ENCODE results near the gene IRX4.

- TF ChIP-seq SP1 (IDR thresholded peaks at IDR 0.05) (no peak), GABPA (IDR thresholded peaks at IDR 0.05 in 1 of 2, conservative IDR thresholded peaks at IDR 0.05 in 1 of 2) (no peak), CTCF (IDR thresholded peaks at IDR 0.05; ENCODE audit: low read depth, low read length, missing input control) (no peak), MAX (IDR thresholded peaks at IDR 0.05) (no peak), RAD21 (IDR thresholded peaks at IDR 0.05) (no peak), JUND (IDR thresholded peaks at IDR 0.05) (no peak), FOXA1 (IDR thresholded peaks at IDR 0.05) (no peak), YY1 (IDR thresholded peaks at IDR 0.05) (no peak), EGR1 (IDR thresholded peaks at IDR 0.05; ENCODE audit: low read depth in 2 of 2) (no peak)
- TF ChIP-seq, protein P1, sequence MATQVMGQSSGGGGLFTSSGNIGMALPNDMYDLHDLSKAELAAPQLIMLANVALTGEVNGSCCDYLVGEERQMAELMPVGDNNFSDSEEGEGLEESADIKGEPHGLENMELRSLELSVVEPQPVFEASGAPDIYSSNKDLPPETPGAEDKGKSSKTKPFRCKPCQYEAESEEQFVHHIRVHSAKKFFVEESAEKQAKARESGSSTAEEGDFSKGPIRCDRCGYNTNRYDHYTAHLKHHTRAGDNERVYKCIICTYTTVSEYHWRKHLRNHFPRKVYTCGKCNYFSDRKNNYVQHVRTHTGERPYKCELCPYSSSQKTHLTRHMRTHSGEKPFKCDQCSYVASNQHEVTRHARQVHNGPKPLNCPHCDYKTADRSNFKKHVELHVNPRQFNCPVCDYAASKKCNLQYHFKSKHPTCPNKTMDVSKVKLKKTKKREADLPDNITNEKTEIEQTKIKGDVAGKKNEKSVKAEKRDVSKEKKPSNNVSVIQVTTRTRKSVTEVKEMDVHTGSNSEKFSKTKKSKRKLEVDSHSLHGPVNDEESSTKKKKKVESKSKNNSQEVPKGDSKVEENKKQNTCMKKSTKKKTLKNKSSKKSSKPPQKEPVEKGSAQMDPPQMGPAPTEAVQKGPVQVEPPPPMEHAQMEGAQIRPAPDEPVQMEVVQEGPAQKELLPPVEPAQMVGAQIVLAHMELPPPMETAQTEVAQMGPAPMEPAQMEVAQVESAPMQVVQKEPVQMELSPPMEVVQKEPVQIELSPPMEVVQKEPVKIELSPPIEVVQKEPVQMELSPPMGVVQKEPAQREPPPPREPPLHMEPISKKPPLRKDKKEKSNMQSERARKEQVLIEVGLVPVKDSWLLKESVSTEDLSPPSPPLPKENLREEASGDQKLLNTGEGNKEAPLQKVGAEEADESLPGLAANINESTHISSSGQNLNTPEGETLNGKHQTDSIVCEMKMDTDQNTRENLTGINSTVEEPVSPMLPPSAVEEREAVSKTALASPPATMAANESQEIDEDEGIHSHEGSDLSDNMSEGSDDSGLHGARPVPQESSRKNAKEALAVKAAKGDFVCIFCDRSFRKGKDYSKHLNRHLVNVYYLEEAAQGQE (IDR thresholded peaks at IDR 0.05), result no peak
Measured at GRCh38 chr5:1930501-1930879, 47.8 kb upstream of the IRX4 start.
